Adrenal gland (tissue), 12 donors: Measurements from ENCODE around the gene CCDC73. TPM values are rescaled to one million over a fixed set of nuclear protein-coding genes. Genes with fewer than 3 reads are reported as not detected.

Experiments used
- DNase-seq, 7 donors: peaks; one replicate each; pipeline ENCODE4 v3.0.0-alpha.2; 2019 to 2020
- H3K27ac ChIP-seq, 5 donors: fragments of 200-600 bp; sonication (generic) in 4 of 5; 1 replicate in 3 of 5; 2 replicates in 2 of 5; pipeline versions ENCODE4 v1.5.1 to v1.8.0; 2016 to 2020; ENCODE audit warnings: mild to moderate bottlenecking in 1 of 5
- H3K27me3 ChIP-seq: fragments of 200-600 bp; 2 replicates; pipeline ENCODE4 v1.8.0; 2021
- H3K36me3 ChIP-seq, 2 donors: fragments of 200-600 bp; replicated peaks in 1 of 2; 1 replicate in 1 of 2; 2 replicates in 1 of 2; pipeline versions ENCODE4 v1.5.1 to v1.8.0; 2018 to 2022
- H3K4me1 ChIP-seq, 2 donors: fragments of 200-600 bp; replicated peaks in 1 of 2; 1 replicate in 1 of 2; 2 replicates in 1 of 2; pipeline versions ENCODE4 v1.5.1 to v1.8.0; 2018 to 2021
- H3K4me3 ChIP-seq, 4 donors: fragments of 200-600 bp; sonication (generic) in 3 of 4; one replicate each; pipeline ENCODE4 v1.5.1; 2016 to 2018
- H3K9me3 ChIP-seq, 3 donors: fragments of 200-600 bp; sonication (generic) in 1 of 3; replicated peaks in 1 of 3; 1 replicate in 2 of 3; 2 replicates in 1 of 3; pipeline versions ENCODE4 v1.5.1 to v1.8.0; 2016 to 2021
- POLR2A ChIP-seq, 2 donors: fragments of 450-650 bp; IDR thresholded peaks; one replicate each; pipeline ENCODE4 v1.6.1; 2017; ENCODE audit warnings: antibody characterized with exemption in 2 of 2, mild to moderate bottlenecking in 2 of 2, moderate library complexity in 1 of 2
- WGBS, 4 donors: extraction: QIAGEN DNeasy Blood & Tissue Kit in 2 of 4; methylation state at CpG; one replicate each; pipeline versions ENCODE4 v1.1.5 to v1.1.7; 2013 to 2017; 5-methylcytosine and 5-hydroxymethylcytosine counted together
- intact Hi-C, 2 donors: fragments of 100-400 bp; cut with DNase I; formaldehyde crosslinking; loops; one replicate each; pipeline versions ENCODE4 v1.14.1 to v1.15.0; 2022 to 2023
- polyA plus RNA-seq, 3 donors: library from polyadenylated mRNA; stranded (reverse); fragments of 200-250 nt in 2 of 3; fragments of 350-450 nt in 1 of 3; fragmentation: Illumina TruSeq in 1 of 3; extraction: RNeasy Lipid Tissue Mini Kit (QIAGEN cat#74804) in 1 of 3; gene quantifications; one replicate each; pipeline ENCODE4 v1.2.3, GENCODE V29; 2013 to 2014
- total RNA-seq, 9 donors: library from RNA; depleted of rRNA in 4 of 9; stranded (reverse); fragments of >200 nt in 4 of 9; fragments of 120-200 nt in 1 of 9; fragmentation: NEBNext Ultra II Directional in 1 of 9; extraction: Animal tissue kit (Norgen Biotek cat#: 25700) in 1 of 9; gene quantifications; one replicate each; pipeline versions ENCODE4 v1.1.0 to v1.2.4, GENCODE V29; 2013 to 2023
- TF ChIP-seq, protein P1 (sequence below), 6 experiments: fragments of 450-650 bp in 4 of 6; fragments of 200-600 bp in 2 of 6; sonication (generic) in 1 of 6; IDR thresholded peaks; 1 replicate in 5 of 6; 2 replicates in 1 of 6; pipeline versions ENCODE4 v1.5.1 to v1.8.0; 2016 to 2021; ENCODE audit warnings: antibody characterized with exemption in 6 of 6, mild to moderate bottlenecking in 2 of 6, moderate library complexity in 1 of 6
- donor health status: healthy with polysubstance abuse.
- donor health status: Bipolar disorder and iron deficiency.
- donor health status: DM: yes; HTN: yes; CAD: no.
- donor health status: DM: no; HTN: no; CAD: no.
- donor health status: DM: no; HTN: no; CAD: no.
- donor health status: DM: yes; HTN: yes; CAD: no.

The CCDC73 gene
- total and polyA plus RNA-seq, 12 donors, result 0.07 to 1.6 (median 0.23) TPM; not detected in 4

DNA sequence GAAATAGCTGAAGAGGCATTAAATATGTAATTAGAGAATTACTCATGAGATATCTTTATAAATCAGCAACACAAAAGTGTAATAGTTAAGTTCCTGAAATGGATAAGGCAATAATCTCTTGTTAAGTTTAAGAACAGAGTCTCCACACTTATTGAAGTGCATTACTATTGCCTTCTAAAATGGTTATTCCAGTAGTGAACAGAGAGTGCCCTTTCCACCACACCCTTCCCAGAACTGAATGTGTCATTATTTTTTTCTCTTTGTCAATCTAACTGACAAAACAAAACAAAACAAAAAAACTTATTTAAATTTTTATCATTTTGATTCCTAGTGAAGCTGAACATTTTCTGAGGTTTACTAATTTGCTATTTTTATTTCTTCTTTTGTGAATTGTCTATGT lies 26.0 kb upstream of the CCDC73 start:
- no peak for DNase-seq
- H3K27me3 ChIP-seq, result no peaks in the 10 kb centered on the region
- no peaks in the 10 kb centered on the region for H3K36me3 ChIP-seq
- intact Hi-C loops, result no loop called here
- TF ChIP-seq POLR2A (IDR thresholded peaks at IDR 0.05), result no peak
- TF ChIP-seq, protein P1, sequence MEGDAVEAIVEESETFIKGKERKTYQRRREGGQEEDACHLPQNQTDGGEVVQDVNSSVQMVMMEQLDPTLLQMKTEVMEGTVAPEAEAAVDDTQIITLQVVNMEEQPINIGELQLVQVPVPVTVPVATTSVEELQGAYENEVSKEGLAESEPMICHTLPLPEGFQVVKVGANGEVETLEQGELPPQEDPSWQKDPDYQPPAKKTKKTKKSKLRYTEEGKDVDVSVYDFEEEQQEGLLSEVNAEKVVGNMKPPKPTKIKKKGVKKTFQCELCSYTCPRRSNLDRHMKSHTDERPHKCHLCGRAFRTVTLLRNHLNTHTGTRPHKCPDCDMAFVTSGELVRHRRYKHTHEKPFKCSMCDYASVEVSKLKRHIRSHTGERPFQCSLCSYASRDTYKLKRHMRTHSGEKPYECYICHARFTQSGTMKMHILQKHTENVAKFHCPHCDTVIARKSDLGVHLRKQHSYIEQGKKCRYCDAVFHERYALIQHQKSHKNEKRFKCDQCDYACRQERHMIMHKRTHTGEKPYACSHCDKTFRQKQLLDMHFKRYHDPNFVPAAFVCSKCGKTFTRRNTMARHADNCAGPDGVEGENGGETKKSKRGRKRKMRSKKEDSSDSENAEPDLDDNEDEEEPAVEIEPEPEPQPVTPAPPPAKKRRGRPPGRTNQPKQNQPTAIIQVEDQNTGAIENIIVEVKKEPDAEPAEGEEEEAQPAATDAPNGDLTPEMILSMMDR (IDR thresholded peaks at IDR 0.05), result no peak
- no peak overlapping the region for H3K27ac ChIP-seq
- no peak overlapping the region for H3K4me3 ChIP-seq
- H3K9me3 ChIP-seq, result no peaks in the 10 kb centered on the region
- no peaks in the 10 kb centered on the region for H3K4me1 ChIP-seq

DNA sequence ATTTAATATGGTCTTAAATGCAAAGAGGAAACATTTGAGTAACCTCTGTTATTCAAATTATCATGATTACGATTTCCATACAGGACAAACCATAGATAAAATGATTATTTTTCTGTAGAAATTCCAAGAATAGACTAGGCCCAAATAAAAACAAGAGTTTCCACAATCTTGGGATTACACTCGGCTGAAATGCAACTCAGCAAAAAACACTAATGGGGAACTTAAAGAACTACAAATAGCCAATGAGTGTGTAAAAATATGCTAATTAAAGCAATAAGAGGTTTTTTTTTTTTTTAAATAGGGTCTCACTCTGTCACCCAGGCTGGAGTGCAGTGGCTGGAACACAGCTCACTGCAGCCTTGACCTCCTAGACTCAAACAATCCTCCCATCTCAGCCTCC lies 24.7 kb upstream of the CCDC73 start:
- intact Hi-C loops, result no loop called here

DNA sequence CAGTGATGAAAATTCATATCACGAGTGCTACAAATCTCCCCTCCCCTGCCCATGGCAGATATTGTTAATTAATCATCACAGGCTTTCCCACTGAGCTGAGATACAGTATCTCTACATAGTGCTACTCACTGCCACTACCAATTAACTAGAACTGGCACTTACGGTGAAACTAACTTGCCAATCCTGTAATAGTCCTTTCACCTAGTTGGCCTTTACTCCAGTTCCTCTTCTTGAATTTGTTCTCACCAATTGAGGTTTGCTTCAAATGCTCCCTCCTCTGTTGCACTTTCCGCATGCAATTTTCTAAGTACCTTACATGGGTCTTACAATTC lies 23.4 kb upstream of the CCDC73 start:
- 82 to 88% (median 84%) methylated on average over 3 of the region's 3 CpGs for WGBS, 4 donors
- Histone ChIP-seq H3K4me1 (no peaks in the 10 kb centered on the region), H3K36me3 (no peaks in the 10 kb centered on the region), H3K27ac (no peak overlapping the region), H3K27me3 (no peaks in the 10 kb centered on the region), H3K4me3 (no peak overlapping the region), H3K9me3 (no peaks in the 10 kb centered on the region)
- no peak for DNase-seq
- intact Hi-C loops, result no loop called here
- TF ChIP-seq, protein P1 (IDR thresholded peaks at IDR 0.05), result no peak
- TF ChIP-seq POLR2A (IDR thresholded peaks at IDR 0.05), result no peak

More for the DNA sequence above, 24.7 kb upstream of the CCDC73 start:
- no peaks in the 10 kb centered on the region for H3K4me1 ChIP-seq
- no peaks in the 10 kb centered on the region for H3K36me3 ChIP-seq
- TF ChIP-seq POLR2A (IDR thresholded peaks at IDR 0.05), result no peak
- TF ChIP-seq, protein P1 (IDR thresholded peaks at IDR 0.05), result no peak
- H3K4me3 ChIP-seq, result no peak overlapping the region
- 69 to 85% (median 79%) methylated on average over 2 of the region's 2 CpGs for WGBS, 4 donors
- H3K9me3 ChIP-seq, result no peaks in the 10 kb centered on the region
- H3K27ac ChIP-seq, result no peak overlapping the region
- no peak for DNase-seq
- no peaks in the 10 kb centered on the region for H3K27me3 ChIP-seq

DNA sequence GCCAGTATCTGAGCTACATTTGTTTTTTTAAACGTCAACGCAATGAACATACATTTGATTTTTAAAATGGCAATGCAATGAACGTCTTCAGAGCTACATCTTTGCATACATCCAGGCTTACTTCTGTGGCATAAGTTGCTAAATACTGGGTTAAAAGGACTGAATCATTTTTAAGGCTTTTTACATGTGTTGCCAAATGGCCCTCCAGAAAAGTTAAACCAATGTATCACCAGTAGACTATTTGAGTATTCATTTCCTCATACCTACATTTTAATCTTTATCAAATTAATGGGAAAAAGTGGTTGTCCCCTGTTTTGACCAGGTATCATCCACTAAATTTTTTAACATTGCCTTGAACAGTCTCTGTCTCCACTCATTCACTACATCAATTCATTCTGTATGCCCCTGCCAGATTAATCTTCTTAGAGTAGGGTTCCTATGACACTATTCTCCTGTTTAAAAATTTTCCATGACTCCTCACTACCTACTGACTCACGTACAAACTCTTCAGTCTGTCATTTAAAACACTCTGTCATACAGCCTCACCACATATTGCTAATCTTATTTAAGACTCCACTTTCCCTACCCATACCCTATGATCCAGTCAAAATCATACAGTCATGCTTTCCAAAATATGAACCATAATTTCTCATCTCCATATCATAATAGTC lies 22.9 kb upstream of the CCDC73 start:
- Histone ChIP-seq H3K27ac (no peak overlapping the region), H3K9me3 (no peaks in the 10 kb centered on the region), H3K4me1 (no peaks in the 10 kb centered on the region), H3K4me3 (no peak overlapping the region), H3K36me3 (no peaks in the 10 kb centered on the region), H3K27me3 (no peaks in the 10 kb centered on the region)
- no peak for TF ChIP-seq POLR2A (IDR thresholded peaks at IDR 0.05)
- intact Hi-C loops, result no loop called here
- 71 to 88% (median 82%) methylated on average over 4 of the region's 4 CpGs for WGBS, 4 donors
- no peak for DNase-seq

DNA sequence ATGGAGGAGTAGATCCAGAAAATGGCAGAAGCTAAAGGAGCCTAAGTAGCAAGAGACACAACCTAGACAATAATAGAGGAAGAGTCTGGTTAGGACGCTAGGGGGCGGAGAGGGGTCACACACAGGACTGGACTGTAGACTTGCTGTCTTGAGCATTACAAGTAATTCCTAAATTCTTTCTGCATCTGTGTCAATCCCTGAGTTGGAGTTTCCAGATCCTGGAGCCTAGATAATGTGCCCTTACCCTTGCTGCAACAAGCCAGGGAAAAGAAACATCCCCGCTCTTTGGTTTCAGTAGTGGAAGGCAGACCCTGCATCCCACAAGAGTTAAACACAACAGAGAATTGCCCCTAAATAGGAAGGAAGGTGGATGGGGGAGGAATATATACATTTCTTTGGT lies 14.9 kb upstream of the CCDC73 start:
- Histone ChIP-seq H3K4me1 (no peaks in the 10 kb centered on the region), H3K27ac (no peak overlapping the region), H3K27me3 (no peaks in the 10 kb centered on the region), H3K36me3 (no peaks in the 10 kb centered on the region), H3K4me3 (no peak overlapping the region), H3K9me3 (no peaks in the 10 kb centered on the region)
- 16 to 29% (median 27%) methylated on average over 3 of the region's 3 CpGs for WGBS, 4 donors
- DNase-seq, result peak; percentile 65 to 88 (median 79)
- intact Hi-C loops, result no loop called here
- TF ChIP-seq POLR2A (IDR thresholded peaks at IDR 0.05), result no peak
- TF ChIP-seq, protein P1 (IDR thresholded peaks at IDR 0.05), result peak; percentile 43 to 68 (median 62)
